CD4-positive, alpha-beta T cell treated with Interleukin-15 for 4 hours (primary cell): ENCODE data around the gene UBAP1.
"Not testable (repeated sequence)": the region's sequence is repeated elsewhere in the genome, so short reads cannot be mapped to it uniquely, and the experiment has no call there.

Source experiments
- DNase-seq: peaks from one replicate; pipeline ENCODE4 v3.0.0-alpha.2; 2020; ENCODE audit warnings: low spot score

The UBAP1 gene

GRCh38 chr9:34178436-34179212 lies at the start of gene UBAP1:
Gene UBAP1 (plus strand): TSS chr9:34179043. CDS start chr9:34220915, 41,872 bp downstream.
- DNase-seq, result peak; percentile 94

DNA sequence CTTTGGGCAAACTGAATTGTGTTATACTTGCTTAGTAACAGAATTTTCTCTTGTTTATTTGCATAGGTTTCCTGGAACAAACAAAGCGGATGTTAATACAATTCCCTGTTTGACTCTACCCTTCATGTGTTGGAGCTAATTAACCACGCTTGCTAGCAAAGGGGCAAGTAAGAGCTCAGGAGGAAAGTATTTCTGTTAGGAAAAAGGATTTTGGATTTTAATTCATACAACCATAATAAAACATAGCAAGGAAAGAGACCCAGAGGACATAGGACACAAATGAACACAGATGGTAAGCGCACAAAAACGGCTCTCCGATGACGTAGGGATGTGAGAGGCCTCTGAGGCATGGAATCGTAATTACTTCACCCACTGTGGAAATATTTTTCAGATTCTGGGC lies 47.3 kb upstream of the UBAP1 start:
- no peak for DNase-seq

DNA sequence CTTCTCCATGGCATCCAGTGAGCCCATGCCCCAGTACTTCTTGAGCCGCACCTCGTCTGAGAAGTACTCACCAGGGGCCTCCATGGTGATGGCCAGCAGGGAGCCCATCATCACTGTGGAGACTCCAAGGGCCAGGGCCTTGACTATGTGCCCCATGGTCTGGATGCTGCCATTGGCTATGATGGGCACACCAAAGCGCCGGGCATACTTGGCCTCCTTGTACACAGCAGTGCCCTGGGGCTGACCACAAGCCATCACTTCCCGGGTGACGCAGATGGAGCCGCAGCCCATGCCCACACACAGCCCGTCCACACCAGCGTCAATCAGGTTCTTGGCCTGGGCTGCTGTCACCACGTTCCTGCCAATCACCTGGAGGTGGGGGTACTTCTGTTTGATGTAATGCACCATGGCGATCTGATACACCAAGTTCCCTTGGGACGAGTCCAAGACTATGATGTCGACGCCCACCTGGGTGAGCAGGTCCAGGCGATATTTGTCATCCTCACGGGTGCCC lies 45.4 kb upstream of the UBAP1 start:
- no peak for DNase-seq

- DNase-seq, result no peak
Observed at GRCh38 chr9:34134521-34134920, 44.3 kb upstream of the UBAP1 start.

- not testable (repeated sequence) for DNase-seq
Observed at GRCh38 chr9:34138644-34139043, 40.2 kb upstream of the UBAP1 start.

DNA sequence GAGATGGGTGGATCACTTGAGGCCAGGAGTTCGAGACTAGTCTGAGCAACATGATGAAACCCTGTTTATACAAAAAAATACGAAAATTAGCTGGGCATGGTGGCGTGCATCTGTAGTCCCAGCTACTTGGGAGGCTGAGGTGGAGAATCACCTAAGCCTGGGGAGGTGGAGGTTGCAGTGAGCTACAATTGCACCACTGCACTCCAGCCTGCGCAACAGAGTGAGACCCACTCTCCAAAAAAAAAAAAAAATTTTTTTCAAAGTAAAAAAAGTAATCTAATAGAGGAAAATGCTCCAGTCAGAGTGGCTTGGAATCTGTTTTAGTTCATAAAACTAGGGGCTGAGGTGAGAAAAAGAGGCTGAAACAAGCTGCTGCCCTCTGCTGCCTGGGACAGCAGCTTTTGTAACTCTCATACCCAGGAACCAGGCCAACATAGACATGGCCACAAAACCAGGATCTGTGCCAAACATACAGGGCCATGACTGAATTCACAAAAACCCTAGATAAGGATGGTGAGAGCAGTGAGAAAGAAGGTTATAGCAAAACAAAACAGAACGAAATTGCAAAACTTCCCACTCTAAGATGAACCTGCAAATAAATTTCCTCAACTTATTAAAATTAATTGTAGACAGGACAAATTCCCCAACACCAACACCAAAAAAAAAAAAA lies 39.2 kb upstream of the UBAP1 start:
- no peak for DNase-seq

- DNase-seq, result no peak
Observed at GRCh38 chr9:34140853-34141252, 38.0 kb upstream of the UBAP1 start.

GRCh38 chr9:34143116-34143515 lies 35.7 kb upstream of the UBAP1 start:
- DNase-seq, result no peak

DNA sequence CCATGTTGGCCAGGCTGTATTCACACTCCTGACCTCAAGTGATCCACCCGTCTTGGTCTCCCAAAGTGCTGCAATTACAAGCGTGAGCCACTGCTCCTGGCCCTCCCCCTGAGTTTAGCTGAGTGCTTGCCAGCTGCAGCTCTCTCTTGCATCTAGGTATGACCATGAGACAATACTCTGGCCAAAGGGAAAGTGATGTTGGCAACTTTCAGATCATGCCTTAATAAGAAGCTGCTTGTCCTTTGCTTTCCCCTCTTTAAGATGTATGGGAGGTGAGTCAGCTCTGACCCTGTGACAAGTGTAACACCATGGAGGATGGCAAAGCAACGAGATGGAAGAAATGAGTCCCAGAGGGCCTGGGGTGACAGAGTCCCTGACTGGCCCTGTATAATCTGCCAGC lies 33.7 kb upstream of the UBAP1 start:
- no peak for DNase-seq

DNA sequence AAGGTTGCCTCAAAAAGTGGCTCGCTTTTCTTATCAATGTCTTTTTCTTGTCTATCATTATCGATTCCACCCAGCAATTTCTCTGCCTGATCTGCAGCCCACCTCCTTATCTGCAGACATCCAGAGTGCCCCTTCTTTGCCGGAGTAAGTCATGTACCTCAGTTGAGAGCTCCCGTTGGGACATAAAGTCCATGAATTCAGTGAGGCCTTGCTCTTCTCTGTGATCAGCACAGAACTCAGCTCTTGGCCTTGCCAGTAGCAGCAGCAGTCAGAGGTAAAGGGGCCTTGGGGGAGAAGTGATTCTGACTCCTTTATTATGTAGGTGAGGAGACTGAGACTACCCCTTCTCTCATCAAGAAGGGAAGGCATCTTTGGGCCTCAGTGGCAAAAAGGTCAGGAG lies 27.4 kb upstream of the UBAP1 start:
- DNase-seq, result no peak

- DNase-seq, result no peak
Observed at GRCh38 chr9:34154057-34154456, 24.8 kb upstream of the UBAP1 start.

- no peak for DNase-seq
Observed at GRCh38 chr9:34157318-34157717, 21.5 kb upstream of the UBAP1 start.

GRCh38 chr9:34157898-34158297 lies 20.9 kb upstream of the UBAP1 start:
- no peak for DNase-seq

GRCh38 chr9:34158362-34158869 lies 20.4 kb upstream of the UBAP1 start:
- no peak for DNase-seq

- DNase-seq, result no peak
Observed at GRCh38 chr9:34163434-34163833, 15.4 kb upstream of the UBAP1 start.

DNA sequence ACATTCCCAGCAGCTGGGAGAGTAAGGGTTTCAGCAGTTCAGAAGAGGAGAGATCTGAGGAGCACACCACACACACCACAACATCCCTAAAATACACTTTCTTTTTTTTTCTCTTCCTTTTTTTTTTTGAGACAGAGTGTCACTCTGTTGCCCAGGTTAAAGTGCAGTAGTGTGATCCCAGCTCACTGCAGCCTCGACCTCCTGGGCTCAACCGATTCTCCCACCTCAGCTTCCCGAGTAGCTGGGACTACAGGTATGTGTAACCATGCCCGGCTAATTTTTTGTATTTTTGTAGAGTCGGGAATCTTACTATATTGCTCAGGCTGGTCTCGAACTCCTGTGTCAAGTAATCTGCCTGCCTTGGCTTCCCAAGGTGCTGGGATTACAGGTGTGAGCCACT lies 9.7 kb upstream of the UBAP1 start:
- DNase-seq, result no peak

DNA sequence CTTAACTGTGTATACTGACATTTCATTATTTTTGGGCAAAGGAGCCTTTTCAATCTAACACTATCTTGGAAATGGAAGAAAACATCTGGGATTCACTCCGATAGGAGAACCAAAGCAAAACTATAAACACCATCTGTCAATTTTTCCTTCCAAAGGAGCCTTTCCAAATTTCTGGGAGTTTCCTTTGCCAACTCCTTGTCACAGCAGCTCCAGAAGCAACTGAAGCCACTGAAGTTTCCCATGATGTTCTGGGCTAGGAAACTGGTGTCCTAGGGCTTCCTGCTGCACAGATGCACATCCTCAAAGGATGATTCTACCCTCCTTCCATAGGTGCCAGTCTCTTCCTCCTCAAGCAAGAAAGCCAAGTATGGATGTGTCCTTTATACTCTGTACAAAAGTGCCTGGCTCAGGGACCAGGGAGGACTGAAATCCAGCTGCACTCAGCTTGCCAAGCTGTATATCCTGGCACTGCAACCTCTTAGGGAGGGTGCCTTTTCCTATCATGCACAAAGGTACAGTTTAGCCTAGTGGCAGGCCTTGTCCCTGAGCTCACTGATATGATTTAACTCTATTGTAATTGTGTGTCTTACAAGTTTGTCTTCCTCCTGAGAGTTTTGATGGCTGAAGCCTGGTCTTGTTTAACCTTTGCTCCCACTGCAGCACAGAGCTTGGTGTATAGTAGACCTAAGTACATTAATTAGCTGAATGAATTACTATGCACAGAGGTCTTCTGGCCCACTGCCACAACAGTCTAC lies 8.4 kb upstream of the UBAP1 start:
- DNase-seq, result no peak

GRCh38 chr9:34171753-34172535 lies 6.9 kb upstream of the UBAP1 start:
- DNase-seq, result peak; percentile 67

GRCh38 chr9:34176089-34176488 lies 2.8 kb upstream of the UBAP1 start:
- no peak for DNase-seq

DNA sequence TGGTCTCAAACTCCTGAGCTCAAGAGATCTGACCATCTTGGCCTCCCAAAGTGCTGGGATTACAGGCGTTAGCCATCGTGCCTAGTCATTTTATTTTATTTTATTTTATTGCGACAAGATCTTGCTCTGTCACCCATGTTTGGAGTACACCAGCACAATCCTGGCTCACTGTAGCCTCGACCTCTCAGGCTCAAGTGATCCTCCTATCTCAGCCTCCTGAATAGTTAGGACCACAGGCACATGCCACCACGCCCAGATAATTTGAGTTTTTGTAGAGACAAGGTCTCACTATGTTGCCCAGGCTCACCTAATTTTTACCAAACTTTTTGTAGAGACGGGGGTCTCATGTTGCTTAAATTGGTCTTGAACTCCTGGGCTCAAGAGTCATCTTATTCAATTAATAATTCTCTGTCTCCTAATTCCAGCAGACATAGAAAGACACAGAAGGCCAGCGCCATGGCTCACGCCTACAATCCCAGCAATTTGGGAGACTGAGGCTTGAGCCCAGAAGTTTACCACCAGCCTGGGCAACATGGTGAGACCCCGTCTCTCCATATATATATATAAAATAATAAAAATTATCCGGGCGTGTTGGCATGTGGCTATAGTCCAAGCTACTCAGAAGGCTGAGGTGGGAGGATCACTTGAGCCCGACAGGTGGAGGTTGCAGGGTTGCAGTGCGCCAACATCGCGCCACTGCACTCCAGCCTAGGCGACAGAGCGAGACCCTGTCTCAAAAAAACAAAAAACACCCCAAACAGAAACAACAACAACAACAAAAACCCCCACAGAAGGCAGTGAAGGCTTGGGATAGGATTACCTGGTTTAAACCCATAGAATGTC lies 1.0 kb upstream of the UBAP1 start:
- DNase-seq, result no peak
